ENCODE results near the gene FAM20C. TPM values are rescaled to one million over a fixed set of nuclear protein-coding genes. Genes with fewer than 3 reads are reported as not detected.

FAM20C gene
- total RNA-seq, 1 experiment from 2014 or later: 62.6 TPM

DNA sequence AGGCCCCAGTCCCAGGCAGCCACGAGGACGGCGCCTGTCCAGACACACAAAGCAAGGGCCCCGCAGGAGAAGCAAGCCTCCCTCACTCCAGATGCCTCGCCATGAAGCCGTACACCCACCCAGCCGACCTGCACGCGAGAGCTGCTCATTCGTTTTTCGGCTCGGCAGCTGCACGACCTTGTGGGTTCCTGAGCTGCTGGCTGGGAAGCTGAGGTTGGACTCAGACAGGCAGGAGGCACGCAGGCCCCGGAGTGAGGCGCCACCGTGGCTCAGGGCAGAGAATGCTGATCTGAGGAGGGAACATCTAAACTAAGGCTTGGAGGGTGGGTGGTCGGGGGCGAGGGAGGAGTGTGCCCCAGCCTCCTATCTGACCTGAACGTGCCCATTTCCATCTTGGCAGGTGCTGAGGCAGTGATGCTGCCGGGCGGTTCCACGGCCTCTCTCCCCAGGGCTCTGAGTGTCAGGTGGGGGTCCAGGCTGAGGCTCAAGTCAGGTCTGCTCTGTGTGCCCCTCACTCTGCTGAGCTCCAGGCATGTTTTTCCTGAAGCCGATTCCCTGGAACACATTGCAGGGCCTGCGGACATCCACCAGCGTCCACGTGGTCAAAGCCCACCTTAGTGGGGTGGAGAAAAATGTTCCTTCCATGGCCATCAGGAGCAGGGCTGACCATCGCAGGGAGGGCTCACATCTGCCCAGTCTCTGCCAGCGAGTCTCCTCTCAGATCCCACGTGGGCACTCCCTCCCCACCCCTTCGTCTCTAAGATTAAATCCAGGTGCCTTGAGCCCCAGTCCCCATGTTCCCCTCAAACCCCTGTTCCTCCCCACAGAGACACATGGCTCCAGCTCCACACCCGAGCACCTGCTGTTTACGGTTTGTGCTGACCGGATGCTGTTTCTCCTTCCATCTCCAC lies 28.1 kb upstream of the FAM20C start:
- Histone ChIP-seq H3K79me2 (ENCODE audit: insufficient read depth, low read length) (no peaks in the 10 kb centered on the region), H3K4me2 (ENCODE audit: insufficient read depth, insufficient read length, low read length) (no peak overlapping the region), H3K27ac (ENCODE audit: insufficient read length, low read depth, low read length) (no peak overlapping the region), H2BK20ac (ENCODE audit: low read depth, low read length, poor library complexity, severe bottlenecking) (no peak overlapping the region), H3K23me2 (ENCODE audit: insufficient read length, low read depth, low read length, poor library complexity, severe bottlenecking) (no peaks in the 10 kb centered on the region), H3K9ac (ENCODE audit: extremely low read depth, insufficient read length, low read length) (no peak overlapping the region), H3K23ac (ENCODE audit: insufficient read length, low read depth, low read length) (no peak overlapping the region), H2AK5ac (ENCODE audit: insufficient read length, low read length) (no peak overlapping the region), H3K14ac (ENCODE audit: insufficient read depth, low read length) (no peak overlapping the region), H3K9me3 (ENCODE audit: control insufficient read depth, low read depth, low read length) (no peaks in the 10 kb centered on the region), H2BK5ac (ENCODE audit: insufficient read length, low read length) (no peak overlapping the region), H2BK12ac (ENCODE audit: insufficient read length, low read depth, low read length) (no peak overlapping the region), H3K79me1 (ENCODE audit: insufficient read depth, low read depth, low read length, poor library complexity, severe bottlenecking) (no peaks in the 10 kb centered on the region), H2AFZ (ENCODE audit: low read length) (no peak overlapping the region), H2BK120ac (ENCODE audit: low read depth, low read length, poor library complexity, severe bottlenecking) (no peak overlapping the region), H3K27me3 (ENCODE audit: insufficient read depth, low read length) (no peaks in the 10 kb centered on the region), H4K20me1 (ENCODE audit: control insufficient read depth, insufficient read depth, insufficient read length) (no peaks in the 10 kb centered on the region), H4K91ac (ENCODE audit: insufficient read length, low read depth, low read length) (no peak overlapping the region), H3K4ac (ENCODE audit: low read depth, low read length) (no peak overlapping the region), H3T11ph (ENCODE audit: low read length) (no peak overlapping the region), H3K18ac (ENCODE audit: insufficient read length, low read depth, low read length) (no peak overlapping the region), H3K4me1 (ENCODE audit: insufficient read depth, low read length) (no peaks in the 10 kb centered on the region), H4K8ac (replicated peaks; ENCODE audit: insufficient read length, low read depth, low read length) (no peak overlapping the region), H2BK15ac (ENCODE audit: low read depth, low read length) (no peak overlapping the region), H4K5ac (ENCODE audit: insufficient read length, low read depth, low read length) (no peak overlapping the region), H3K56ac (ENCODE audit: insufficient read length, low read depth, low read length) (no peak overlapping the region)
- H3K9me3 Mint-ChIP-seq: no peaks in the 10 kb centered on the region
- no CpG with 5 or more reads among the region's 34 CpGs for WGBS (ENCODE audit: extremely low coverage, insufficient read length, low lambda C conversion rate)
- TF ChIP-seq, protein P1, sequence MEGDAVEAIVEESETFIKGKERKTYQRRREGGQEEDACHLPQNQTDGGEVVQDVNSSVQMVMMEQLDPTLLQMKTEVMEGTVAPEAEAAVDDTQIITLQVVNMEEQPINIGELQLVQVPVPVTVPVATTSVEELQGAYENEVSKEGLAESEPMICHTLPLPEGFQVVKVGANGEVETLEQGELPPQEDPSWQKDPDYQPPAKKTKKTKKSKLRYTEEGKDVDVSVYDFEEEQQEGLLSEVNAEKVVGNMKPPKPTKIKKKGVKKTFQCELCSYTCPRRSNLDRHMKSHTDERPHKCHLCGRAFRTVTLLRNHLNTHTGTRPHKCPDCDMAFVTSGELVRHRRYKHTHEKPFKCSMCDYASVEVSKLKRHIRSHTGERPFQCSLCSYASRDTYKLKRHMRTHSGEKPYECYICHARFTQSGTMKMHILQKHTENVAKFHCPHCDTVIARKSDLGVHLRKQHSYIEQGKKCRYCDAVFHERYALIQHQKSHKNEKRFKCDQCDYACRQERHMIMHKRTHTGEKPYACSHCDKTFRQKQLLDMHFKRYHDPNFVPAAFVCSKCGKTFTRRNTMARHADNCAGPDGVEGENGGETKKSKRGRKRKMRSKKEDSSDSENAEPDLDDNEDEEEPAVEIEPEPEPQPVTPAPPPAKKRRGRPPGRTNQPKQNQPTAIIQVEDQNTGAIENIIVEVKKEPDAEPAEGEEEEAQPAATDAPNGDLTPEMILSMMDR (conservative IDR thresholded peaks at IDR 0.05): no peak
- DNase-seq: no peak
- no peaks in the 10 kb centered on the region; a peak in 1 of 7 replicates for H3K36me3 Mint-ChIP-seq (ENCODE audit: insufficient read depth in 1 of 3, low read depth in 3 of 3)
- H3K27ac Mint-ChIP-seq: peak overlapping the region in 1 of 3 experiments; percentile 65; a peak in 1 of 7 replicates
- H3K4me3 Mint-ChIP-seq: no peak overlapping the region
- peaks cover 9 to 11% of the 10 kb centered on the region in 2 experiments for H3K4me1 Mint-ChIP-seq
- H3K27me3 Mint-ChIP-seq (ENCODE audit: low read depth): peaks cover 17% of the 10 kb centered on the region
